Caco-2 (cell line): Measurements from ENCODE around the gene EIF2A. TPM values are rescaled to one million over a fixed set of nuclear protein-coding genes. Genes with fewer than 3 reads are reported as not detected.

Source experiments
- BruUV-seq: library from RNA; stranded (reverse); fragments of 400-500 nt; replicated peaks from 2 replicates; lab custom pipeline; 2021; lab: Mats Ljungman, UMichigan
- CTCF ChIA-PET: fragments of 300-600 bp; sonication (Branson Sonifier 250); formaldehyde crosslinking; loops from one replicate; lab custom pipeline; 2022; ENCODE audit warnings: antibody characterized with exemption; lab: Charles Lee
- POLR2A ChIA-PET: fragments of 300-600 bp; sonication (Branson Sonifier 250); formaldehyde crosslinking; loops from one replicate; lab custom pipeline; 2022; ENCODE audit warnings: antibody characterized with exemption; lab: Charles Lee
- DNase-seq, 2 experiments: peaks; one replicate each; pipeline versions ENCODE4 v3.0.0 to v3.0.0-alpha.2; 2020 to 2022
- H3K27me3 ChIP-seq: replicated peaks from 2 replicates; pipeline ENCODE4 v1.6.0; 2011; ENCODE audit warnings: low read length; ENCODE audit not compliant: control insufficient read depth, insufficient read depth
- H3K36me3 ChIP-seq: 2 replicates; pipeline ENCODE4 v1.5.1; 2011; ENCODE audit warnings: low read length; ENCODE audit not compliant: control insufficient read depth, insufficient read depth
- H3K4me1 ChIP-seq: fragments of 250-450 bp; sonication (Bioruptor Pico); 2 replicates; pipeline ENCODE4 v1.5.1; 2020; ENCODE audit warnings: mild to moderate bottlenecking
- H3K4me3 ChIP-seq: 2 replicates; pipeline ENCODE4 v1.5.1; 2011; ENCODE audit warnings: low read depth, mild to moderate bottlenecking, control low read depth, low read length
- H3K9me3 ChIP-seq: fragments of 250-450 bp; sonication (Bioruptor Pico); 2 replicates; pipeline ENCODE4 v1.5.1; 2020; ENCODE audit warnings: mild to moderate bottlenecking, moderate library complexity
- H3K27ac Mint-ChIP-seq: one replicate; pipeline ENCODE4 v1.8.0; 2022; ENCODE audit warnings: mixed read lengths; ENCODE audit not compliant: unreplicated experiment
- H3K27me3 Mint-ChIP-seq: one replicate; pipeline ENCODE4 v1.8.0; 2022; ENCODE audit warnings: mixed read lengths; ENCODE audit not compliant: insufficient read depth, unreplicated experiment
- H3K36me3 Mint-ChIP-seq: one replicate; pipeline ENCODE4 v1.8.0; 2022; ENCODE audit warnings: mild to moderate bottlenecking, mixed read lengths; ENCODE audit not compliant: insufficient read depth, unreplicated experiment
- H3K4me1 Mint-ChIP-seq: one replicate; pipeline ENCODE4 v1.8.0; 2022; ENCODE audit warnings: low read depth, mixed read lengths; ENCODE audit not compliant: unreplicated experiment
- H3K4me3 Mint-ChIP-seq: one replicate; pipeline ENCODE4 v1.8.0; 2022; ENCODE audit warnings: mild to moderate bottlenecking, moderate library complexity, mixed read lengths; ENCODE audit not compliant: unreplicated experiment
- H3K9me3 Mint-ChIP-seq: one replicate; pipeline ENCODE4 v1.8.0; 2022; ENCODE audit warnings: mixed read lengths; ENCODE audit not compliant: unreplicated experiment
- CTCF ChIP-seq, 2 experiments: fragments of 200-600 bp in 1 of 2; IDR thresholded peaks; 1 replicate in 1 of 2; 2 replicates in 1 of 2; pipeline versions ENCODE4 v1.5.1 to v1.8.0; 2011 to 2022; ENCODE audit warnings: antibody characterized with exemption in 1 of 2, control low read depth in 1 of 2, inconsistent platforms in 1 of 2, low read depth in 1 of 2, low read length in 1 of 2, mild to moderate bottlenecking in 1 of 2, moderate library complexity in 1 of 2; ENCODE audit not compliant: insufficient read depth in 1 of 2, severe bottlenecking in 1 of 2, unreplicated experiment in 1 of 2
- intact Hi-C: fragments of 100-400 bp; cut with micrococcal nuclease; formaldehyde crosslinking; loops from one replicate; pipeline ENCODE4 v1.10.0; 2022; ENCODE audit not compliant: unreplicated experiment
- total RNA-seq: library from RNA; stranded (reverse); gene quantifications from 2 replicates; pipeline ENCODE4 v1.2.3, GENCODE V29; 2022

EIF2A gene
- total RNA-seq, 1 experiment from 2014 or later: 97.1 TPM

GRCh38 chr3:150605998-150606641, 59.5 kb downstream of the EIF2A start:
- Histone ChIP-seq H3K9me3 (no peaks in the 10 kb centered on the region), H3K27me3 (no peaks in the 10 kb centered on the region), H3K4me3 (no peak overlapping the region), H3K4me1 (peaks cover 13% of the 10 kb centered on the region), H3K36me3 (no peaks in the 10 kb centered on the region)
- no peak for TF ChIP-seq CTCF (IDR thresholded peaks at IDR 0.05; ENCODE audit: insufficient read depth in 1 of 2, low read depth in 1 of 2, low read length in 1 of 2, severe bottlenecking in 1 of 2, unreplicated experiment in 1 of 2)
- peaks cover 18% of the 10 kb centered on the region for H3K4me1 Mint-ChIP-seq
- intact Hi-C loops: no loop called here
- POLR2A ChIA-PET: interaction anchor here (0.7 kb wide), 1 partner anchor 348 kb away, joined by 14 read pairs; no protein-coding TSS in a partner anchor
- peaks cover 45% of the 10 kb centered on the region for H3K36me3 Mint-ChIP-seq
- CTCF ChIA-PET: no interaction called here
- H3K27ac Mint-ChIP-seq: no peak overlapping the region
- no peaks in the 10 kb centered on the region for H3K9me3 Mint-ChIP-seq
- no peaks in the 10 kb centered on the region for H3K27me3 Mint-ChIP-seq
- no TSS peak for BruUV-seq
- DNase-seq: no peak
- no peak overlapping the region for H3K4me3 Mint-ChIP-seq

- H3K27me3 Mint-ChIP-seq: no peaks in the 10 kb centered on the region
- no peak overlapping the region for H3K4me3 ChIP-seq
- intact Hi-C loops: no loop called here
- CTCF ChIA-PET: no interaction called here
- no peak for TF ChIP-seq CTCF (IDR thresholded peaks at IDR 0.05; ENCODE audit: insufficient read depth in 1 of 2, low read depth in 1 of 2, low read length in 1 of 2, severe bottlenecking in 1 of 2, unreplicated experiment in 1 of 2)
- H3K36me3 Mint-ChIP-seq: peaks cover 46% of the 10 kb centered on the region
- POLR2A ChIA-PET: no interaction called here
- no peak for DNase-seq
- H3K4me1 ChIP-seq: peaks cover 13% of the 10 kb centered on the region; the same call in 1 of the 2 replicates
- no peak overlapping the region for H3K4me3 Mint-ChIP-seq
- no peaks in the 10 kb centered on the region for H3K27me3 ChIP-seq
- no peaks in the 10 kb centered on the region for H3K9me3 ChIP-seq
- H3K4me1 Mint-ChIP-seq: peaks cover 7% of the 10 kb centered on the region
- no peak overlapping the region for H3K27ac Mint-ChIP-seq
- no TSS peak for BruUV-seq
- H3K9me3 Mint-ChIP-seq: no peaks in the 10 kb centered on the region
- H3K36me3 ChIP-seq: no peaks in the 10 kb centered on the region
Measured at GRCh38 chr3:150607267-150608065, 60.9 kb downstream of the EIF2A start.

GRCh38 chr3:150609988-150610387, 63.4 kb downstream of the EIF2A start:
- no peaks in the 10 kb centered on the region for H3K27me3 Mint-ChIP-seq
- no peak overlapping the region for H3K4me3 Mint-ChIP-seq
- H3K9me3 Mint-ChIP-seq: peaks cover 10% of the 10 kb centered on the region
- H3K4me1 ChIP-seq: peaks cover 13% of the 10 kb centered on the region; the same call in 1 of the 2 replicates
- ChIA-PET CTCF (no interaction called here), POLR2A (no interaction called here)
- DNase-seq: no peak
- no peaks in the 10 kb centered on the region for H3K36me3 ChIP-seq
- no TSS peak for BruUV-seq
- TF ChIP-seq CTCF (IDR thresholded peaks at IDR 0.05; ENCODE audit: insufficient read depth in 1 of 2, low read depth in 1 of 2, low read length in 1 of 2, severe bottlenecking in 1 of 2, unreplicated experiment in 1 of 2): no peak
- H3K4me1 Mint-ChIP-seq: peaks cover 7% of the 10 kb centered on the region
- H3K4me3 ChIP-seq: no peak overlapping the region
- H3K27ac Mint-ChIP-seq: no peak overlapping the region
- 0 out of 2 replicates have a peak, but pooled peaks cover 3% of the 10 kb centered on the region for H3K9me3 ChIP-seq
- H3K36me3 Mint-ChIP-seq: peaks cover 49% of the 10 kb centered on the region
- H3K27me3 ChIP-seq: no peaks in the 10 kb centered on the region
- intact Hi-C loops: no loop called here
